ENCODE measurements around the gene MIA3. TPM values are rescaled to one million over a fixed set of nuclear protein-coding genes. Genes with fewer than 3 reads are reported as not detected.

Gene MIA3
- total RNA-seq, 2 experiments from 2014 or later: 48.3 to 48.7 TPM

Other genes with a start within 250 kb of the MIA3 start
- gene HHIPL2, start 70.0 kb upstream of the MIA3 start, total RNA-seq: under 1 TPM in 1 of 2 experiments, not detected in 1; 0.10 TPM
- gene TAF1A, start 28.2 kb upstream of the MIA3 start, total RNA-seq: 10 to 100 TPM in 1 of 2 experiments, 1 to 10 TPM in 1; 9.1 to 10.0 TPM
- gene AIDA, start 94.4 kb downstream of the MIA3 start, total RNA-seq: 10 to 100 TPM; 70.2 to 72.5 TPM
- gene BROX, start 94.5 kb downstream of the MIA3 start, total RNA-seq: 10 to 100 TPM; 56.7 to 61.3 TPM
- gene FAM177B, start 119.1 kb downstream of the MIA3 start, total RNA-seq: not detected
- gene DISP1, start 196.9 kb downstream of the MIA3 start, total RNA-seq: 1 to 10 TPM; 1.1 to 1.4 TPM

All from activated CD4-positive, alpha-beta memory T cell treated with anti-CD3 and anti-CD28 coated beads, Interleukin-2, amount 10 ng/mL, durations not matched to agents 7 days and 5 days (primary cell).